Measurements from ENCODE around the gene CASKIN2. TPM values are rescaled to one million over a fixed set of nuclear protein-coding genes. Genes with fewer than 3 reads are reported as not detected.

The CASKIN2 gene
- total RNA-seq, 6 experiments from 2014 or later = 9.0 to 26.0 (median 12.0) TPM

DNA sequence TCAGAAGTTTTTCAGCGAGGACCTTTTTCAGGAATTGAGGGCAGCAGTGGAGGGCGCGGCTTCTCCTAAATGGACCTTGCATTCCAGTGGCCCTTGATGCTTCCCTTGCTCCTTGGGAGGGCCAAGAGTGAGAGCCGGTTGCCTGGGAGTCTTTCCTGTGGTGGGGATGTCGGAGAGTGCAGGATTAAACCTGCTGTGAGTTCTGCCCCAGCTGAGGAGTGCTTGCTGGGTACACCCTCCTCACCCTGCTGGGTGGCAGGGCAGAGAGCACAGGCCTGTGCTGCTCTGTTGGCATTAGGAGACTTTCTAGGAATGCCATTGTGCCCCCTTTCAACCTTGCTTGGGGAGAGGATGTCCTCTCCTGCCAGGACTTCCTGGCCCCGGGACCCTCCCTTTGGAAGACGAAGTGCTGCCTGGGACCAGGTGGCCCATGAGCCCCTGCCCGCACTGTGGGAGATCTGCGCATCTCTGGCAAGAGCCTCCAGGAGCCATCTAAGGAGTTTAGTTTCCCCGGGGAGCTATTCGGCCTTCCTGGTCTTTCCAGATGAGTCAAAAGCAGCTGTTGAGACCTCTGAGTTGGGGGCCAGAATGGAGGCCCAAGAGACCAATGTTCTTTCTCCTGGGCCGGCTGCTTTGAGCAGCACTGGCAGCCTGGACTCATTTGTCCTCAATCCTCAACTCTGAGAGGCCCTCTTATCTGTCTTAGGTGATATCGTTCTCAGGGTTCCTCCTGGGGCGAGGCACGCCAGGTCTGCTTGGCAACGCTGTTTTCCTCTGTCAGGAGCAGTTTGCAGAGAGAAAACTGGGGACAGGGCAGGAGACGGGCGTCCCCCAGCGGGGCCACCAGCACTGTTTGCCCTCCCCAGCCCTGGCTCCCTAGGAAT, 15.7 kb upstream of the CASKIN2 start:
- peaks cover 0 to 11% (median 1%) of the 10 kb centered on the region in 4 donors for H3K36me3 ChIP-seq
- no peak overlapping the region for H3K4me3 ChIP-seq
- H3K4me1 ChIP-seq = peaks cover 0 to 15% (median 0%) of the 10 kb centered on the region in 4 donors
- intact Hi-C loops (cut with DNase I) = no loop called here
- DNase-seq = no peak
- WGBS (ENCODE audit: insufficient coverage, low coverage, low lambda C conversion rate, missing lambda C conversion rate) = 78% methylated on average over 4 of the region's 19 CpGs
- no peaks in the 10 kb centered on the region for H3K27me3 ChIP-seq
- H3K27ac ChIP-seq = no peak overlapping the region
- no peaks in the 10 kb centered on the region for H3K9me3 ChIP-seq
- no peak for ATAC-seq
- TF ChIP-seq, protein P1, sequence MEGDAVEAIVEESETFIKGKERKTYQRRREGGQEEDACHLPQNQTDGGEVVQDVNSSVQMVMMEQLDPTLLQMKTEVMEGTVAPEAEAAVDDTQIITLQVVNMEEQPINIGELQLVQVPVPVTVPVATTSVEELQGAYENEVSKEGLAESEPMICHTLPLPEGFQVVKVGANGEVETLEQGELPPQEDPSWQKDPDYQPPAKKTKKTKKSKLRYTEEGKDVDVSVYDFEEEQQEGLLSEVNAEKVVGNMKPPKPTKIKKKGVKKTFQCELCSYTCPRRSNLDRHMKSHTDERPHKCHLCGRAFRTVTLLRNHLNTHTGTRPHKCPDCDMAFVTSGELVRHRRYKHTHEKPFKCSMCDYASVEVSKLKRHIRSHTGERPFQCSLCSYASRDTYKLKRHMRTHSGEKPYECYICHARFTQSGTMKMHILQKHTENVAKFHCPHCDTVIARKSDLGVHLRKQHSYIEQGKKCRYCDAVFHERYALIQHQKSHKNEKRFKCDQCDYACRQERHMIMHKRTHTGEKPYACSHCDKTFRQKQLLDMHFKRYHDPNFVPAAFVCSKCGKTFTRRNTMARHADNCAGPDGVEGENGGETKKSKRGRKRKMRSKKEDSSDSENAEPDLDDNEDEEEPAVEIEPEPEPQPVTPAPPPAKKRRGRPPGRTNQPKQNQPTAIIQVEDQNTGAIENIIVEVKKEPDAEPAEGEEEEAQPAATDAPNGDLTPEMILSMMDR (IDR thresholded peaks at IDR 0.05) = no peak
- no peak for TF ChIP-seq POLR2A (IDR thresholded peaks at IDR 0.05)

DNA sequence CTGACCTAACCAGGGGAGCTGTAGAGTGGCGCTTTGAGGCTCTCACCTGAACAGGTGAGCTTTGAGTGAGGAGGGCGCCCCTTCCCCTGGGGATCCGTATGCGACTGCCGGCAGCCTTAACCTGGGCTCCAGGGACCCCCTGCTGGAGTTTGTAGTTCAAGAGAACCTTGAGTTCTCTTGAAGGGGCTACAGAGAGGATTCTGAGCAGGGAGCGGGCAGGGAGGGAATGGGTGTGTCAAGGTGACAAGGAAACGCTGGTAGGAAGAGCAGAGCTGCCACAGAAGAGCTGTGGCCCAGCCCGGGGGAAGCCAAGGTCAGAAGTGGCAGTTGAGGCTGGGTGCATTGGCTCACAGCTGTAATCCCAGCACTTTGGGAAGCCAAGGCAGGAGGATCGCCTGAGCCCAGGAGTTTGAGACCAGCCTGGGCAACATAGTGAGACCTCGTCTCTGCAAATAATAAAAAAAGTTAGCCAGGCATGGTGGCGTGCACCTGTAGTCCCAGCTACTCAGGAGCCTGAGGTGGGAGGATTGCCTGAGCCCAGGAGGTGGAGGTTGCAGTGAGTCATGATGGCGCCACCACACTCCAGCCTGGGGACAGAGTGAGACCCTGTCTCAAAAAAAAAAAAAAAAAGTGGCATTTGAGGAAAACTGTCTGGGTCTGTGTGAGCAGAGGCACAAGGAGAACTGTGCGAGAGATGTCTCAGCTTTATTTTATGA, 11.4 kb upstream of the CASKIN2 start:
- 45% methylated on average over 5 of the region's 13 CpGs for WGBS (ENCODE audit: insufficient coverage, low coverage, low lambda C conversion rate, missing lambda C conversion rate)
- Histone ChIP-seq H3K27me3 (no peaks in the 10 kb centered on the region), H3K4me3 (peak overlapping the region; percentile 35 to 72 (median 69)), H3K27ac (peak overlapping the region in 2 of 3 donors; percentile 60 to 63), H3K36me3 (peaks cover 0 to 5% (median 0%) of the 10 kb centered on the region in 4 donors), H3K4me1 (peaks cover 0 to 21% (median 0%) of the 10 kb centered on the region in 4 donors), H3K9me3 (no peaks in the 10 kb centered on the region)
- no peak for TF ChIP-seq POLR2A (IDR thresholded peaks at IDR 0.05)
- TF ChIP-seq, protein P1 (IDR thresholded peaks at IDR 0.05) = no peak
- no peak for DNase-seq
- ATAC-seq = no peak
- intact Hi-C loops (cut with DNase I) = no loop called here

DNA sequence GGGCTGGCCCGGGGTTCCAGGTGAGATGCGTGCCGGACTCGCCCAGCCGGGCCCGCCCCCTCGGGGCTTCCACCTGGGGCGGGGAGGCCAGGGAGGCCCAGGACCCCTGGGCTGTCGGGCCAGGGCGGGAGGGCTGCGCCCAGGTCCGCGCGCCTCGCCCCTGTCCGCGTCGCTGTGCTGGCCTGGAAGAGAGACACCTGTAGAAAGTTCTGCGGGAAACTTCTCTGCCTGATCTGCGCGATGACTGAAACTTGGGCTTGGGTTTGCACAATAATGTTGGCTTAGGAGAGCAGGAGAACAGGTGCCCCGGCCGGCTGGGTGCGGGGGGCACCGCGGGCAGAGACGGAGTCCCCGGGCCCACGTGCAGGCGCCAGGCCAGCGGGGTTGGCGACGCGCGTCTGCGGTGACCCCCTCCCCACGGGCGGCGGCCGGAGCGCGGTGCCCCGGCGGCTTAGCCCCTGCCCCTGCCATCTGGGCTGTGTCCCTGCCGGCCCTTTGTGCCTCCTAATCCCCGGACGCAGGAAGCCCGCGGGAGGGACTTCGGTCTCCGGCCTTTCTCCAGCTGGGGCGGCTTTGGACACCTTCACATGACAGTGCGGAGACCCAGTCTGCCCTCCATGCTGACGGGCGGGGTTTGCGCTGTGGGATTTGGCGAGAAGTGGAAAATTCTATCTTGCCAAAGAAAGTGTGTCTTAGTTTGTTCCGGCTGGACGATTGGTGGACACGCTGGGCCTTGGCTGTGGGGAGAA, 10.6 kb upstream of the CASKIN2 start:
- 0% methylated on average over 6 of the region's 60 CpGs for WGBS (ENCODE audit: insufficient coverage, low coverage, low lambda C conversion rate, missing lambda C conversion rate)

More for the DNA sequence above, 10.6 kb upstream of the CASKIN2 start:
- Histone ChIP-seq H3K27ac (peak overlapping the region in 2 of 3 donors; percentile 60 to 63), H3K36me3 (peaks cover 0 to 5% (median 0%) of the 10 kb centered on the region in 4 donors), H3K27me3 (no peaks in the 10 kb centered on the region), H3K4me3 (peak overlapping the region; percentile 35 to 72 (median 69)), H3K9me3 (no peaks in the 10 kb centered on the region), H3K4me1 (peaks cover 0 to 21% (median 0%) of the 10 kb centered on the region in 4 donors)
- peak; percentile 11 to 49 (median 24) for ATAC-seq
- TF ChIP-seq, protein P1 (IDR thresholded peaks at IDR 0.05) = no peak
- no peak for TF ChIP-seq POLR2A (IDR thresholded peaks at IDR 0.05)
- DNase-seq = peak; percentile 59 to 81 (median 78)
- intact Hi-C loops (cut with DNase I) = no loop called here
